Measurements from ENCODE around the gene ZDHHC18.

The ZDHHC18 gene

GRCh38 chr1:26889551-26890466, 63.3 kb downstream of the ZDHHC18 start, which contains the start of gene GPN2 (continued):
- TF ChIP-seq BCL11A (tag by site-specific recombination; IDR thresholded peaks at IDR 0.05; ENCODE audit: low read depth) (no peak), ZNF169 (tag by site-specific recombination; IDR thresholded peaks at IDR 0.05) (no peak), ZBTB8A (tag by site-specific recombination; IDR thresholded peaks at IDR 0.05) (no peak), ZNF48 (tag by site-specific recombination; IDR thresholded peaks at IDR 0.05) (no peak), PRDM4 (tag by site-specific recombination; IDR thresholded peaks at IDR 0.05) (no peak), ZNF155 (tag by site-specific recombination; IDR thresholded peaks at IDR 0.05) (no peak), KLF9 (tag by site-specific recombination; IDR thresholded peaks at IDR 0.05; ENCODE audit: low read depth) (peak; percentile 65), ZNF704 (tag by site-specific recombination; IDR thresholded peaks at IDR 0.05) (no peak), TSHZ1 (tag by site-specific recombination; IDR thresholded peaks at IDR 0.05; ENCODE audit: borderline replicate concordance) (no peak)

GRCh38 chr1:26890467-26890796, 63.9 kb downstream of the ZDHHC18 start:
- no peaks in the 10 kb centered on the region for H3K9me3 ChIP-seq (ENCODE audit: control insufficient read depth, insufficient read depth, low read depth, low read length)
- peak overlapping the region; percentile 74 for H3K4me3 ChIP-seq (ENCODE audit: low read depth, low read length)
- H3K27ac ChIP-seq (ENCODE audit: extremely low read depth, low read depth, low read length): peak overlapping the region; percentile 73
- no peaks in the 10 kb centered on the region for H3K4me1 ChIP-seq (ENCODE audit: control insufficient read depth, insufficient read depth, low read length)
- POLR2A ChIA-PET: interaction anchor here (0.6 to 3.1 kb wide), 22 partner anchors 9 to 615 kb away, joined by 3 to 53 read pairs (median 4); partner anchors contain the start of genes GPATCH3, NUDC and TRNP1
- CTCF ChIA-PET: interaction anchor here (0.5 to 0.7 kb wide), 4 partner anchors 12 to 453 kb away, joined by 3 to 4 read pairs (median 3); no protein-coding TSS in a partner anchor
- H3K36me3 ChIP-seq (ENCODE audit: control insufficient read depth in 2 of 2, insufficient read depth in 1 of 2, low read length in 2 of 2): peaks cover 19 to 83% of the 10 kb centered on the region in 2 experiments
- no peak for TF ChIP-seq BCL11B (tag by site-specific recombination; IDR thresholded peaks at IDR 0.05; ENCODE audit: low read depth)
- TF ChIP-seq SP2 (tag by site-specific recombination; IDR thresholded peaks at IDR 0.05): peak; percentile 48
- TF ChIP-seq GLIS2 (tag by site-specific recombination; IDR thresholded peaks at IDR 0.05): peak; percentile 90
- TF ChIP-seq GLIS1 (tag by site-specific recombination; IDR thresholded peaks at IDR 0.05): peak; percentile 76
- TF ChIP-seq ZFP69B (tag by site-specific recombination; IDR thresholded peaks at IDR 0.05): peak; percentile 81
- no peak for TF ChIP-seq ZNF664 (tag by site-specific recombination; IDR thresholded peaks at IDR 0.05)
- TF ChIP-seq KLF9 (tag by site-specific recombination; IDR thresholded peaks at IDR 0.05; ENCODE audit: low read depth): 0 out of 2 replicates have a peak, but pooled peaks have one; percentile 5
- no peak for TF ChIP-seq ZFP41 (tag by site-specific recombination; IDR thresholded peaks at IDR 0.05; ENCODE audit: borderline replicate concordance)
- TF ChIP-seq ZNF341 (tag by site-specific recombination; IDR thresholded peaks at IDR 0.05; ENCODE audit: low read depth): peak; percentile 67
- peak; percentile 83 for TF ChIP-seq ZNF692 (tag by site-specific recombination; IDR thresholded peaks at IDR 0.05)
- no peak for TF ChIP-seq ZFHX2 (tag by site-specific recombination; conservative IDR thresholded peaks at IDR 0.05)

Measured in HEK293 (cell line).